Thymus (tissue), 11 donors: Measurements from ENCODE around the gene SLC30A4. TPM values are rescaled to one million over a fixed set of nuclear protein-coding genes. Genes with fewer than 3 reads are reported as not detected.
"Not testable (repeated sequence)": the region's sequence is repeated elsewhere in the genome, so short reads cannot be mapped to it uniquely, and the experiment has no call there.

Experiments used
- DNase-seq, 9 donors: peaks; one replicate each; pipeline ENCODE4 v3.0.0-alpha.2; 2013; ENCODE audit warnings: low spot score in 9 of 9, low read depth in 6 of 9, missing footprints in 1 of 9
- H3K27ac ChIP-seq, 2 donors: one replicate each; pipeline ENCODE4 v1.5.1; 2013; ENCODE audit warnings: control low read depth in 1 of 2, low read depth in 1 of 2, low read length in 1 of 2, mild to moderate bottlenecking in 1 of 2, moderate library complexity in 1 of 2
- H3K27me3 ChIP-seq, 2 donors: one replicate each; pipeline ENCODE4 v1.5.1; 2013; ENCODE audit warnings: low read length in 1 of 2; ENCODE audit not compliant: control insufficient read depth in 2 of 2, insufficient read depth in 1 of 2
- H3K36me3 ChIP-seq, 2 donors: one replicate each; pipeline ENCODE4 v1.5.1; 2013; ENCODE audit warnings: low read length in 1 of 2, mild to moderate bottlenecking in 1 of 2, moderate library complexity in 1 of 2; ENCODE audit not compliant: control insufficient read depth in 2 of 2, insufficient read depth in 2 of 2
- H3K4me1 ChIP-seq, 2 donors: one replicate each; pipeline ENCODE4 v1.5.1; 2013; ENCODE audit warnings: low read length in 2 of 2; ENCODE audit not compliant: control insufficient read depth in 2 of 2, insufficient read depth in 2 of 2
- H3K4me3 ChIP-seq, 2 donors: one replicate each; pipeline ENCODE4 v1.5.1; 2013; ENCODE audit warnings: low read length in 2 of 2, control low read depth in 1 of 2, mild to moderate bottlenecking in 1 of 2
- H3K9me3 ChIP-seq, 2 donors: one replicate each; pipeline ENCODE4 v1.5.1; 2013; ENCODE audit warnings: low read length in 1 of 2, mild to moderate bottlenecking in 1 of 2; ENCODE audit not compliant: control insufficient read depth in 2 of 2, insufficient read depth in 1 of 2
- WGBS: extraction: QIAGEN DNeasy Blood & Tissue Kit; methylation state at CpG from one replicate; pipeline ENCODE4 v1.1.7; 2013; 5-methylcytosine and 5-hydroxymethylcytosine counted together
- polyA plus RNA-seq: library from polyadenylated mRNA; stranded (reverse); fragments of 200-250 nt; gene quantifications from one replicate; pipeline ENCODE4 v1.2.3, GENCODE V29; 2013
- total RNA-seq: library from RNA; stranded (reverse); fragments of 120-200 nt; gene quantifications from one replicate; pipeline ENCODE4 v1.2.4, GENCODE V29; 2013
- donor health status: healthy.

SLC30A4 gene
- total and polyA plus RNA-seq, 2 donors = 1.2 to 2.9 TPM

DNA sequence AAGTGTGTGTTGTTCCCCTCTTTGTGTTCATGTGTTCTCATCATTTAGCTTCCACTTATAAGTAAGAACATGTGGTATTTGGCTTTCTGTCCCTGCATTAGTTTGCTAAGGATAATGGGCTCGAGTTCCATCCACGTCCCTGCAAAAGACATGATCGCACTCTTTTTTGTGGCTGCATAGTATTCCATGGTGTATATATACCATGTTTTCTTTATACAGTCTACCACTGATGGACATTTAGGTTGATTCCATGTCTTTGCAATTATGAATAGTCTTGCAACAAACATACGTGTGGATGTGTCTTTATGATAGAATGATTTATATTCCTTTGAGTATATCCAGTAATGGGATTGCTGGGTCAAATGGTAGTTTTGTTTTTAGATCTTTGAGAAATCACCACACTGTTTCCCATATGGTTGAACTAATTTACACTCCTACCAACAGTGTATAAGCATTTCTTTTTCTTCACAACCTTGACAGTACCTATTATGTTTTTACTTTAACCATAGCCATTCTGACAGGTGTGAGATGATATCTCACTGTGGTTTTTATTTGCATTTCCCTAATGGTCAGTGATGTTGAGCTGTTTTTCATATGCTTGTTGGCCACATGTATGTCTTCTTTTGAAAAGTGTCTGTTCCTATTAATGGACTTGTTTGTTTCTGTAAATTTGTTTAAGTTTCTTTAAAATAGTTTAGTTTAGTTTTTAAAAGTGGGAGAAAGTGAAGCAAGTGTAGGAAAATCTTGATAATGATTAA lies 21.9 kb upstream of the SLC30A4 start:
- WGBS = 95% methylated on average over 4 of the region's 4 CpGs

DNA sequence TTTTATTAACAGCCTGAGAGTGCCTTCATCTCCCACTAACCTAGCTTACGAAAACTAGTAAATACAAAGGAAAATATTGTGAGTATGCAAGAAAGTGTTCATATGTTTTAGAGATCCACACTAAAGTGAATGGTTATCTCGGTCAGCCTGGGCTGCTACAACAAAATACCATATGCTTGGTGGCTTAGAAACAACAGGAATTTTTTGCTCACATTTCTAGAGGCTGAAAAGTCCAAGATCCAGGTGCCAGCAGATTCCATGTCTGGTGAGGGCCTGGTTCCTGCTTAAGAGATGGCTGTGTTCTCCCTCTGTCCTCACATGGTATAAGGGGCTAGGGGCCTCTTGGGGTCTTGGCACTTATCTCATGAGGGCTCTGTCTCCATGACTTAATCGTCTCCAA lies 20.5 kb upstream of the SLC30A4 start:
- H3K4me1 ChIP-seq = no peaks in the 10 kb centered on the region
- H3K27me3 ChIP-seq = no peaks in the 10 kb centered on the region
- H3K36me3 ChIP-seq = no peaks in the 10 kb centered on the region
- WGBS = 94% methylated on average over 3 of the region's 3 CpGs
- no peak overlapping the region for H3K4me3 ChIP-seq
- H3K9me3 ChIP-seq = no peaks in the 10 kb centered on the region
- no peak overlapping the region for H3K27ac ChIP-seq
- no peak for DNase-seq

More for the DNA sequence above, 21.9 kb upstream of the SLC30A4 start:
- Histone ChIP-seq H3K9me3 (no peaks in the 10 kb centered on the region), H3K4me3 (no peak overlapping the region), H3K4me1 (no peaks in the 10 kb centered on the region), H3K36me3 (no peaks in the 10 kb centered on the region), H3K27ac (no peak overlapping the region), H3K27me3 (no peaks in the 10 kb centered on the region)
- DNase-seq = no peak

DNA sequence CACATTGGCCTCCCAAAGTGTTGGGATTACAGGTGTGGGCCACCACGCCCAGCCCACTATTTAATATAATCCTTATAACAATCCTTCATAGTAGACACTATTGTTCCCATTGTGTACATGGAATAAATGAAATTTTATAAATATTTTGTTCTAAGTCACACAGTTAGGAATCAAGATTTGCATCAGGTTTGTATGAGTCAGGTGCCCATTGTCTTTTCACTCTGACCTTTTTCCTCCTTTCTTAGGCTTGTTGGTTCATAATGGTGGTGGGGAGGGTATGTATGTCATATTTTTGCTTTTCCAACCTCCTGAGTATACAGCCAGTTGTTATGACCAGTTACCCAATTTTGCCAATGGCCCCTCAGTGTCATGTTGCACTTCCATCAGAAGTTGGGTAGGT lies 18.0 kb upstream of the SLC30A4 start:
- no peak for DNase-seq
- no peak overlapping the region for H3K27ac ChIP-seq
- 98% methylated on average over 1 of the region's 1 CpG for WGBS

DNA sequence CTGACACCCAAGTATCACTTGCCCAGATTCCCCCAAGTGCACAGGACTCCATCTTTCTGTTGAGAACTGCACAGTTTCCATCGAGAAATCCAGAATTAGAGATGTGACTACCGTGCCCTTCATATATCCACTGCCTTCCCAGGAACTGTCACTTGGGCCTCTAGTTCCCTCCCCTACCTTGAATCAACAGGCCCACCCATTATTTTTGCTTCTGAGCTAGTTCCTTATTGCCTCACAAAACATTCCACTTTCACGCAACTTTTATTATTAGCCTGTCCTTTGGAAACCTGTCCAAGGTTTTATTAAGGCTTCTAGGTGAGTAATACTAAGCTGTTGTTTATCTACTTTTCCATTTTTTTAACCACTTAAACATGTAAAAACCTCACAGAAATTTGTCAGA lies 17.1 kb upstream of the SLC30A4 start:
- H3K27me3 ChIP-seq = no peaks in the 10 kb centered on the region
- H3K36me3 ChIP-seq = no peaks in the 10 kb centered on the region
- WGBS = 97% methylated on average over 3 of the region's 3 CpGs
- no peaks in the 10 kb centered on the region for H3K9me3 ChIP-seq
- no peak overlapping the region for H3K4me3 ChIP-seq
- no peak overlapping the region for H3K27ac ChIP-seq
- DNase-seq = no peak
- H3K4me1 ChIP-seq = no peaks in the 10 kb centered on the region

More for the DNA sequence above, 18.0 kb upstream of the SLC30A4 start:
- H3K4me3 ChIP-seq = no peak overlapping the region
- H3K27me3 ChIP-seq = no peaks in the 10 kb centered on the region
- no peaks in the 10 kb centered on the region for H3K36me3 ChIP-seq
- no peaks in the 10 kb centered on the region for H3K4me1 ChIP-seq
- no peaks in the 10 kb centered on the region for H3K9me3 ChIP-seq

DNA sequence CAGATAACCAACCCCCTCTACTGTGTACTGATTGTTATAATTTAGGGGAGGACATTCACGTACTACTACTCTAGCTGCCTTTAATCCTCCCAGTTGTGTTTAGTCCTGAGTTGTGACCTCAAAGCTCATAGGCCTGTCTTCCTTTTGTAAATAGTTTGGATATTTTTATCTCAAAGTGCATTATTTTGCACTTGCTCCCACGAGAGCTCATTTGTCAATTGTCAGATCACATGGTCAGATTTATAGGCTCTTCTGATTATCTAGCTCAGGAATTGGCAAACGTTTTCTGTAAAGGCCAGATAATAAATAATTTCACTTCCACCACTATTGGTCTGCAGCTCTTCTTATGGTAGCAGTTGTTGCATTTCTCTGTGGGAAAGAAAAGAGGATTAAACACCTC lies 14.4 kb upstream of the SLC30A4 start:
- H3K4me3 ChIP-seq = no peak overlapping the region
- no peaks in the 10 kb centered on the region for H3K36me3 ChIP-seq
- H3K9me3 ChIP-seq = no peaks in the 10 kb centered on the region
- H3K27ac ChIP-seq = no peak overlapping the region
- WGBS = 73% methylated on average over 3 of the region's 3 CpGs
- no peak for DNase-seq
- no peaks in the 10 kb centered on the region for H3K4me1 ChIP-seq
- no peaks in the 10 kb centered on the region for H3K27me3 ChIP-seq

DNA sequence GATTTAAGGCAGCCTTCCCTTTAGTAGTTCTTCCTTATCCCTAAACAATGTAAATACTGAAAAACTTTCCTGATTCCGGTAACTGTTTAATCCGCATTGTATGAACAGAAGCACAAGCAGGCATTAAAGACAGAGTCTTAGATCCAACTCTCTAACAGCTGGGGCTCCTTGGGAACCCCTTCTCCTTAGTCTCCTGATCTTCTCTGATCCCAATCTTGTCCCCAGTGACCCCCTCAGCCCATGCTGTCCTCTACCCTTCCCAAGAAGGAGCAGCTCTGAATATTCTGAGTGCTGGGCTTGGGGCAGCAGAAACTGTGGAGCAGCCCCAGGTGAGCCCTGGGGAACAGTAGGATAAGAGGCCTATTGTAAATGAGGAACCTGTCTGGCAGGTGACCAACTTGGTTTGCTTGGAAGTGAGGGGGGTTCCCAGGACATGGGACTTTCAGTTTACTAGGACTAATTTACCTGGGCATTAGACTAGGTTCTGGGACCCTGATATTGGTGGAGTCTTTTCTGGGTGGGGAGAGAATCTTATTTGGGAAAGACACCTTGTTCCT lies 13.0 kb upstream of the SLC30A4 start:
- no peaks in the 10 kb centered on the region for H3K36me3 ChIP-seq
- no peaks in the 10 kb centered on the region for H3K27me3 ChIP-seq
- H3K4me1 ChIP-seq = no peaks in the 10 kb centered on the region
- 98% methylated on average over 2 of the region's 2 CpGs for WGBS
- DNase-seq = no peak
- H3K4me3 ChIP-seq = no peak overlapping the region
- no peak overlapping the region for H3K27ac ChIP-seq
- H3K9me3 ChIP-seq = no peaks in the 10 kb centered on the region

DNA sequence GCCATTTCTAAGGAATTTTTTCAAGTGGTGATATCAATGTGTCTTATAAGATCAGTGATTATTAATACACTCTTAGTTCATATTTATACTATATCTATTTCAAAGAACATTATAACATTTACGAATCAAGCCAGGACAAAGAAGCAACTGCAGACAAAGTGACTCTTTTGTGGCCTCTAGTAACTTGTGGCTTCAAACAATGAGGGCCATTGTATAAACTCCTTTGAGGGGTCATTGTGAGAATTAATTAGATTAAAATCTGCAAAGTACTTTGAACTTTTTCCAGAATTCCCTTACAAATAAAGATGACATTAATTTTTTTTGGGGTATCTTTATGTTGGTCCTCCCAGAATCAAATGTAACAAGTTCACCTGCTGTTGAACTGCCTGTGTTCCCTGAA lies 12.3 kb upstream of the SLC30A4 start:
- no peaks in the 10 kb centered on the region for H3K36me3 ChIP-seq
- WGBS = 96% methylated on average over 1 of the region's 1 CpG
- no peaks in the 10 kb centered on the region for H3K9me3 ChIP-seq
- no peaks in the 10 kb centered on the region for H3K27me3 ChIP-seq
- no peak overlapping the region for H3K4me3 ChIP-seq
- no peak for DNase-seq
- H3K27ac ChIP-seq = no peak overlapping the region
- H3K4me1 ChIP-seq = no peaks in the 10 kb centered on the region

DNA sequence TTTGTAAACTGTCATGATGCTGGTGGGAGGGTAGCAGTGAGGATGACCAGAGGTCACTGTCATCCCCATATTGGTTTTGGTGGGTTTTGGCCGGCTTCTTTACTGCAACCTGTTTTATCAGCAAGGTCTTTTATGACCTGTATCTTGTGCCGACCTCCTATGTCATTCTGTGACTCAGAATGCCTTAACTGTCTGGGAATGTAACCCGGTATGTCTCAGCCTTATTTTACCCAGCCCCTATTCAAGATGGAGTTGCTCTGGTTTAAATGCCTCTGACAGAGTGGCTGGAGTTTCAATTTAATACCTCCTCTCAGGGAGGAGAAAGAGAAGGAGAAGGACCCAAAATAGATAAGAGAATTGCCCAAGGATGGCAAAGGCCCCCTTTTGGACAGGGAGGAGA lies 10.3 kb upstream of the SLC30A4 start:
- WGBS = 93% methylated on average over 3 of the region's 3 CpGs
- H3K27ac ChIP-seq, H3K9me3 ChIP-seq, DNase-seq, H3K4me3 ChIP-seq, H3K27me3 ChIP-seq, H3K36me3 ChIP-seq, H3K4me1 ChIP-seq: not testable (repeated sequence)

DNA sequence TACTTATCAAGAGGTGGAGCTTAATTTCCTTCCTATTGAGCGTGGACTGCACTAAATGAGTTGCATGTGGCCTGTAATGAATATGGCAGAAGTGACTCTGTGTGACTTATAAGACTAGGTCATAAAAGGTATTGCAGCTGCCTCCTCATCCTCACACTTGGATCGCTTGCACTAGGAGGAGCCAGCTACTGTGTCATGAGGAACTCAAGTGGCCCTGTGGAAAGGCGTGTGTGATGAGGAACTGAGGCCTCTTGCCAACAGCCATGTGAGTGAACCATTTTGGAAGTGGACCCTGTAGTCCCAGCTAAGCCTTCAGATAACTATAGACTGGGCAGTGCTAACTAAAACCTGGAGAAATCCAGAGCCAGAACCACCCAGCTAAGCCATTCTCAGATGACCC lies 7.1 kb upstream of the SLC30A4 start:
- WGBS = 95% methylated on average over 3 of the region's 3 CpGs
- DNase-seq = no peak
- H3K4me1 ChIP-seq = no peaks in the 10 kb centered on the region
- no peak overlapping the region for H3K4me3 ChIP-seq
- no peak overlapping the region for H3K27ac ChIP-seq
- H3K9me3 ChIP-seq = no peaks in the 10 kb centered on the region
- H3K36me3 ChIP-seq = no peaks in the 10 kb centered on the region
- H3K27me3 ChIP-seq = peaks cover 3 to 10% of the 10 kb centered on the region in 2 donors
